Measurements from ENCODE around the gene TMEM131. TPM values are rescaled to one million over a fixed set of nuclear protein-coding genes. Genes with fewer than 3 reads are reported as not detected.

Gene TMEM131
- total and polyA plus RNA-seq, 2 of the 8 experiments (the other 6 are each of a cell fraction or from before 2014, with no cell fraction given), result 9.7 to 22.9 TPM

GRCh38 chr2:97714950-97715652 lies 280.6 kb downstream of the TMEM131 start:
- ChIA-PET POLR2A (ENCODE audit: partially characterized antibody) (interaction anchor here (1.0 kb wide), 1 partner anchor 51 kb away, joined by 3 read pairs; the partner anchor contains the start of gene ACTR1B), CTCF (ENCODE audit: partially characterized antibody) (interaction anchor here (0.7 to 13.6 kb wide), 6 partner anchors 9 to 63 kb away, joined by 3 to 202 read pairs (median 3); no protein-coding TSS in a partner anchor)
- Histone ChIP-seq H2BK20ac (ENCODE audit: low read length) (no peak overlapping the region), H3K9ac (replicated peaks in 1 of 4; ENCODE audit: extremely low read depth in 1 of 4, low read depth in 3 of 4, low read length in 3 of 4) (no peak overlapping the region), H3K79me2 (ENCODE audit: control insufficient read depth in 1 of 2, insufficient read depth in 2 of 2, low read length in 2 of 2) (no peaks in the 10 kb centered on the region), H2BK15ac (ENCODE audit: low read length) (no peak overlapping the region), H2AFZ (ENCODE audit: low read length) (no peak overlapping the region), H3K36me3 (ENCODE audit: control insufficient read depth in 2 of 4, insufficient read depth in 4 of 4, low read length in 3 of 4) (no peaks in the 10 kb centered on the region), H3K4me3 (ENCODE audit: extremely low read depth in 1 of 4, insufficient read depth in 2 of 4, low read depth in 3 of 4, low read length in 4 of 4) (no peak overlapping the region), H3K18ac (ENCODE audit: extremely low read depth, low read length) (no peak overlapping the region), H3K56ac (replicated peaks; ENCODE audit: insufficient read length, low read depth, low read length) (no peak overlapping the region), H3K23ac (ENCODE audit: insufficient read length) (no peak overlapping the region), H3K27me3 (replicated peaks in 1 of 4; ENCODE audit: control insufficient read depth in 3 of 4, extremely low read depth in 1 of 4, insufficient read depth in 3 of 4, low read length in 3 of 4) (no peaks in the 10 kb centered on the region), H2BK120ac (replicated peaks; ENCODE audit: low read depth, low read length) (no peak overlapping the region), H3K14ac (ENCODE audit: insufficient read length) (no peak overlapping the region), H4K91ac (replicated peaks; ENCODE audit: insufficient read length, low read length) (no peak overlapping the region), H3K4me1 (replicated peaks in 1 of 4; ENCODE audit: control insufficient read depth in 3 of 4, insufficient read depth in 4 of 4, low read length in 3 of 4) (peaks cover 0 to 8% (median 1%) of the 10 kb centered on the region in 4 experiments; a peak in 4 of 7 replicates), H2BK12ac (ENCODE audit: low read depth, low read length) (no peak overlapping the region), H3K27ac (ENCODE audit: low read depth, low read length) (no peak overlapping the region), H2AK5ac (ENCODE audit: low read depth, low read length) (no peak overlapping the region), H3K4ac (replicated peaks; ENCODE audit: insufficient read length, low read depth, low read length) (no peak overlapping the region), H3K4me2 (ENCODE audit: insufficient read depth in 1 of 2, low read depth in 2 of 2, low read length in 2 of 2) (no peak overlapping the region), H4K5ac (ENCODE audit: insufficient read length, low read depth, low read length) (no peak overlapping the region), H3K79me1 (ENCODE audit: low read depth, low read length) (no peaks in the 10 kb centered on the region), H3K23me2 (ENCODE audit: low read depth, low read length) (no peaks in the 10 kb centered on the region), H2BK5ac (ENCODE audit: low read depth, low read length) (no peak overlapping the region), H4K8ac (ENCODE audit: extremely low read depth, insufficient read depth, low read length) (no peak overlapping the region), H3K9me3 (ENCODE audit: insufficient read depth in 2 of 2, low read depth in 1 of 2, low read length in 1 of 2) (no peaks in the 10 kb centered on the region), H4K20me1 (replicated peaks in 1 of 2; ENCODE audit: control insufficient read depth in 1 of 2, insufficient read depth in 2 of 2, low read length in 2 of 2) (no peaks in the 10 kb centered on the region)
- no peak for DNase-seq (ENCODE audit: low read depth in 1 of 2, low spot score in 2 of 2)
- TF ChIP-seq TAF1 (IDR thresholded peaks at IDR 0.05; ENCODE audit: low read depth, low read length) (no peak), NRF1 (IDR thresholded peaks at IDR 0.05; ENCODE audit: low read depth, low read length) (no peak), EP300 (IDR thresholded peaks at IDR 0.05; ENCODE audit: borderline replicate concordance in 1 of 2, low read depth in 2 of 2, low read length in 2 of 2) (no peak), RFX5 (IDR thresholded peaks at IDR 0.05; ENCODE audit: borderline replicate concordance, low read depth, low read length) (no peak), BRCA1 (IDR thresholded peaks at IDR 0.05; ENCODE audit: low read depth, low read length) (no peak), MAX (IDR thresholded peaks at IDR 0.05) (no peak), YY1 (IDR thresholded peaks at IDR 0.05; ENCODE audit: low read depth, low read length) (no peak), JUND (IDR thresholded peaks at IDR 0.05; ENCODE audit: low read length) (no peak)
- 90% methylated on average over 13 of the region's 13 CpGs; no CpG with 5 or more reads in 1 of the 2 experiments for whole genome bisulfite sequencing, 2 experiments (ENCODE audit: extremely low coverage in 1 of 2, insufficient coverage in 1 of 2, insufficient read length in 1 of 2, insufficient replicate concordance in 2 of 2, low coverage in 1 of 2, low lambda C conversion rate in 2 of 2, missing lambda C conversion rate in 1 of 2)
- no peak for FAIRE-seq

Data from H1 (cell line).